Measurements from ENCODE around the gene AUTS2.

DNA sequence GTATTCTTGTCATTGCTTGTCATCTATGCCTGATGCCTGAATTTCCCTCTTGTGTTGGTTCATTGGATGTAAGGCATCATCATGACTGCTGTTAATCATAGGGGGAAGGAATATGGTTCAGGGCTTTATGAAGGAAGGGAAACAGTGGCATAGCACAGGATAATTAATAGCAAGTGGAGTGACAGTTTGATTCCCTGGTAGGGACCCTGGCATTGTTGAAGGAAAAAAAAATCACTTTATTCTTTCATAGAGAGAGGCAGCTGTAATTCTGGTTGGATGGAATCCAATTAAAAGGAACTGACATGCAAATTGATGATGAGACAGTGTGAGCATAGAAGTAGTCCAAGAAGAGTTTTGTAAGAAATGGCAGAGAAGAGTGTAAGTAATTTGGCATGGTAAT is 121.4 kb downstream of the AUTS2 start:
- TF ChIP-seq ZNF274 (IDR thresholded peaks at IDR 0.05; ENCODE audit: low read depth, low read length): no peak
- no peak for TF ChIP-seq YY1 (IDR thresholded peaks at IDR 0.05; ENCODE audit: insufficient read depth, insufficient read length)
- no peak for TF ChIP-seq SUZ12 (IDR thresholded peaks at IDR 0.05; ENCODE audit: extremely low read depth, insufficient read depth, insufficient read length)
